ENCODE measurements around the gene MYCL.

MYCL gene

DNA sequence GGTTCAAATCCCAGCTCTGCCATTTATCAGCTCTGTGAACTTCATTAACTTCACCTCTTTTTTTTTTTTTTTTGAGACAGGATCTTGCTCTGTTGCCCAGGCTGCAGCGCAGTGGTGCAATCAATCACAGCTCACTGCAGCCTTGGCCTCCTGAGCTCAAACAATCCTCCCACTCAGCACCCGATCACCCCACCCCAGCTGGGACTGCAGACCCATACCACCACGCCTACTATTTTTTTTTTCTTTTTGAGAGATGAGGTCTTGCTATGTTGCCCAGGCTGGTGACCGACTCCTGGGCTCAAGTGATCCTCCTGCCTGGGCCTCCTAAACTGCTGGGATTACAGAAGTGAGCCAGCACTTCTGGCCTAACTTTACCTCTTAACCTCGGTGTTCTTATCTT, 16.2 kb downstream of the MYCL start:
- H3K4me2 ChIP-seq (ENCODE audit: insufficient read depth, low read length), result no peak overlapping the region
- TF ChIP-seq, protein P1, sequence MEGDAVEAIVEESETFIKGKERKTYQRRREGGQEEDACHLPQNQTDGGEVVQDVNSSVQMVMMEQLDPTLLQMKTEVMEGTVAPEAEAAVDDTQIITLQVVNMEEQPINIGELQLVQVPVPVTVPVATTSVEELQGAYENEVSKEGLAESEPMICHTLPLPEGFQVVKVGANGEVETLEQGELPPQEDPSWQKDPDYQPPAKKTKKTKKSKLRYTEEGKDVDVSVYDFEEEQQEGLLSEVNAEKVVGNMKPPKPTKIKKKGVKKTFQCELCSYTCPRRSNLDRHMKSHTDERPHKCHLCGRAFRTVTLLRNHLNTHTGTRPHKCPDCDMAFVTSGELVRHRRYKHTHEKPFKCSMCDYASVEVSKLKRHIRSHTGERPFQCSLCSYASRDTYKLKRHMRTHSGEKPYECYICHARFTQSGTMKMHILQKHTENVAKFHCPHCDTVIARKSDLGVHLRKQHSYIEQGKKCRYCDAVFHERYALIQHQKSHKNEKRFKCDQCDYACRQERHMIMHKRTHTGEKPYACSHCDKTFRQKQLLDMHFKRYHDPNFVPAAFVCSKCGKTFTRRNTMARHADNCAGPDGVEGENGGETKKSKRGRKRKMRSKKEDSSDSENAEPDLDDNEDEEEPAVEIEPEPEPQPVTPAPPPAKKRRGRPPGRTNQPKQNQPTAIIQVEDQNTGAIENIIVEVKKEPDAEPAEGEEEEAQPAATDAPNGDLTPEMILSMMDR (IDR thresholded peaks at IDR 0.05; ENCODE audit: borderline replicate concordance, extremely low read depth, low read length, poor library complexity, severe bottlenecking), result no peak
- TF ChIP-seq EZH2 (IDR thresholded peaks at IDR 0.05; ENCODE audit: borderline replicate concordance, low read depth, low read length, severe bottlenecking), result no peak
- H3K9me3 ChIP-seq (ENCODE audit: insufficient read depth, low read length, severe bottlenecking), result no peaks in the 10 kb centered on the region
- no peak overlapping the region for H3K9ac ChIP-seq (ENCODE audit: low read depth, low read length)
- no peak overlapping the region for H2AFZ ChIP-seq (ENCODE audit: low read depth, low read length)
- H3K4me1 ChIP-seq (ENCODE audit: insufficient read depth, low read length), result peaks cover 29% of the 10 kb centered on the region
- peaks cover 28% of the 10 kb centered on the region for H3K79me2 ChIP-seq (ENCODE audit: insufficient read depth, low read length)
- no peak for ATAC-seq (ENCODE audit: insufficient read depth, low read depth)
- H4K20me1 ChIP-seq (ENCODE audit: insufficient read depth, low read length), result no peaks in the 10 kb centered on the region
- no peak overlapping the region for H3K4me3 ChIP-seq (ENCODE audit: low read depth in 1 of 2, low read length in 2 of 2)
- no peak for DNase-seq
- no peak overlapping the region for H3K27ac ChIP-seq (ENCODE audit: low read length)
- H3K36me3 ChIP-seq (ENCODE audit: insufficient read depth, low read length), result no peaks in the 10 kb centered on the region; the same call in 1 of the 2 replicates
- H3K27me3 ChIP-seq (ENCODE audit: insufficient read depth, low read length, poor library complexity), result peaks cover 11% of the 10 kb centered on the region

DNA sequence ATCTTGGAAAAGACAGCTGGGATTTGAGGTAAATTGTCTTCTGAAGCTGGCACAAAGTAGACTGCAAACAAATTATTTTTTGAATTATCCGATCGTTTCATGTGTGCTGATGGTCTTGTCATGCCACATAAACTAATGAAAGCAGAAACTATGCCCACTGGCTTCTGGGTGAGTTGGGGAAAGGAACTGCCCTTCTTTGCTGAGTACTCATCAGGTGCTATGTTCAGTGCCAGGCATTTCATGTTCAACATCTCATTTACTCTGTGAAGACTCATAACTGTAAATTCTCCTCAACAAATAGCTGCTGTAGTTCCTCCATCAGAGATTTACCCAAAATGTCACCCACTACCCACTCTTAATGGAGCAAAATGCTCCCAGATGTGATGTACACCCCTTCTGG, 19.6 kb downstream of the MYCL start:
- ATAC-seq (ENCODE audit: insufficient read depth, low read depth) (no peak), DNase-seq (no peak)
- Histone ChIP-seq H3K27me3 (ENCODE audit: insufficient read depth, low read length, poor library complexity) (peaks cover 3% of the 10 kb centered on the region), H3K4me1 (ENCODE audit: insufficient read depth, low read length) (peaks cover 34% of the 10 kb centered on the region), H3K36me3 (ENCODE audit: insufficient read depth, low read length) (peaks cover 7% of the 10 kb centered on the region; the same call in 1 of the 2 replicates), H2AFZ (ENCODE audit: low read depth, low read length) (no peak overlapping the region), H3K9me3 (ENCODE audit: insufficient read depth, low read length, severe bottlenecking) (no peaks in the 10 kb centered on the region), H3K27ac (ENCODE audit: low read length) (peak overlapping the region; percentile 56; the same call in 1 of the 2 replicates), H4K20me1 (ENCODE audit: insufficient read depth, low read length) (peaks cover 5% of the 10 kb centered on the region; the same call in 1 of the 2 replicates), H3K79me2 (ENCODE audit: insufficient read depth, low read length) (peaks cover 61% of the 10 kb centered on the region), H3K4me2 (ENCODE audit: insufficient read depth, low read length) (peak overlapping the region; percentile 81), H3K9ac (ENCODE audit: low read depth, low read length) (peak overlapping the region; percentile 68), H3K4me3 (ENCODE audit: low read depth in 1 of 2, low read length in 2 of 2) (peak overlapping the region; percentile 71 to 78)
- TF ChIP-seq, protein P1 (IDR thresholded peaks at IDR 0.05; ENCODE audit: borderline replicate concordance, extremely low read depth, low read length, poor library complexity, severe bottlenecking), result no peak
- TF ChIP-seq EZH2 (IDR thresholded peaks at IDR 0.05; ENCODE audit: borderline replicate concordance, low read depth, low read length, severe bottlenecking), result no peak

DNA sequence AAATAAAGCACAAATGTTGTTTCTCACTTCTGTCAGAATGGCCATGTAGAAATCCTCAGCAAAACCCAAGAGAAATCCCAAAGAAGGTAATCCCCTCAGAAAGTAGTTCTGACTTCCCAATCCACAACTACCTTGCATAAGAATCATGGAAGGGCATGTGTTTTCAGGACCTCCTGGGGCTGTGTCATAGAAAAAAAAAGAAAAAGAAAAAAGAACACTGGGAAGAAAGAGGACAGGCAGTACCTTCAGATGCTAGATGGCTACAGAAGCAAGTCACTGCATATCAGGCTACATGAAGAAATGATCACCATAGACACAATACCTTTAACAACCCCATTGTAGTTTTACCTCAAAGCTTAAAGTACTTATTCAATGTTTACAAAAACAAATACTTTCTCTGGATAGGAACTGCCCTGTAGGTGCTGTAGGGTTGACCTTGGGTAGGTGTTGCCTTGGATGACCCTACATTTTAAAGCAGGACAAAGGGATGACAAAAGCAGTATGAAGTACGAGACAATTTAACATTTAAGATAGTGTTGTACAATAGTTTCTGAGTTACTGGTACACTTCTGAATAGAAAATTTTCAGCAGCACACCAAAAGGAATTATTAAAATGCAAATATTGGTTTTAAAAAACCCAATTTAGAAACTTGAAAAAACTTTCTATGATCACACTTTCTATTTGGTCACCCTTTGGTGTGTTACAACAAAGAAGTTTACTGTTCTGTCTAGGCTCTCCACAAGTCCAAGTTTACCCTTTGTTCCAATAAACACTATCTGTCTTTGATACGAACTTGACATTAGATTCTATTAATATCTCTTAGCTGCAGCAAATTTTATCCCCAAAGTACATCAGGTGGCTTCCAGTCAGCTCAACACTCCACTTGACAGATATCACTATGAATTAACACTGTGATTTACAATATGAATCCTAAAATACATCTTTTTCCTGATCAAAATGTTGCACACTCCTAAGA, 23.4 kb downstream of the MYCL start:
- DNase-seq (no peak), ATAC-seq (ENCODE audit: insufficient read depth, low read depth) (no peak)
- no peak overlapping the region for H3K27ac ChIP-seq (ENCODE audit: low read length)
- peaks cover 11% of the 10 kb centered on the region; the same call in 1 of the 2 replicates for H4K20me1 ChIP-seq (ENCODE audit: insufficient read depth, low read length)
- no peak overlapping the region for H3K9ac ChIP-seq (ENCODE audit: low read depth, low read length)
- no peaks in the 10 kb centered on the region for H3K9me3 ChIP-seq (ENCODE audit: insufficient read depth, low read length, severe bottlenecking)
- peaks cover 26% of the 10 kb centered on the region for H3K4me1 ChIP-seq (ENCODE audit: insufficient read depth, low read length)
- TF ChIP-seq, protein P1 (IDR thresholded peaks at IDR 0.05; ENCODE audit: borderline replicate concordance, extremely low read depth, low read length, poor library complexity, severe bottlenecking), result no peak
- no peak for TF ChIP-seq EZH2 (IDR thresholded peaks at IDR 0.05; ENCODE audit: borderline replicate concordance, low read depth, low read length, severe bottlenecking)
- H3K79me2 ChIP-seq (ENCODE audit: insufficient read depth, low read length), result peaks cover 97% of the 10 kb centered on the region
- no peak overlapping the region for H3K4me2 ChIP-seq (ENCODE audit: insufficient read depth, low read length)
- no peaks in the 10 kb centered on the region for H3K27me3 ChIP-seq (ENCODE audit: insufficient read depth, low read length, poor library complexity)
- no peak overlapping the region for H2AFZ ChIP-seq (ENCODE audit: low read depth, low read length)
- H3K36me3 ChIP-seq (ENCODE audit: insufficient read depth, low read length), result peaks cover 17% of the 10 kb centered on the region
- H3K4me3 ChIP-seq (ENCODE audit: low read depth in 1 of 2, low read length in 2 of 2), result no peak overlapping the region

All from DND-41 (cell line).